Bronchial epithelial cell (primary cell): ENCODE data around the gene CLCN1. TPM values are rescaled to one million over a fixed set of nuclear protein-coding genes. Genes with fewer than 3 reads are reported as not detected.
A peak's percentile ranks its signal among the peaks of the same experiment; 100 is the strongest.
"Not testable (repeated sequence)": the region's sequence is repeated elsewhere in the genome, so short reads cannot be mapped to it uniquely, and the experiment has no call there.

Source experiments
- DNase-seq: peaks from one replicate; pipeline ENCODE4 v3.0.0-alpha.2; 2010; ENCODE audit warnings: low read depth
- FAIRE-seq: peaks from 2 replicates; lab custom pipeline; 2011; peaks lifted over from hg19 to GRCh38; lab: Jason Lieb, UNC
- H3K27me3 ChIP-seq: 2 replicates; pipeline ENCODE4 v1.5.1; 2011; ENCODE audit warnings: low read length; ENCODE audit not compliant: control insufficient read depth, insufficient read depth
- H3K36me3 ChIP-seq: 2 replicates; pipeline ENCODE4 v1.5.1; 2011; ENCODE audit warnings: low read length; ENCODE audit not compliant: control insufficient read depth, insufficient read depth
- H3K4me3 ChIP-seq: 2 replicates; pipeline ENCODE4 v1.5.1; 2011; ENCODE audit warnings: mild to moderate bottlenecking, low read depth, low read length, control low read depth
- total RNA-seq: library from RNA; depleted of rRNA; stranded (reverse); fragments of >200 nt; gene quantifications from 2 replicates; pipeline ENCODE4 v1.2.1, GENCODE V29; 2014
- TF ChIP-seq, protein P1 (sequence below): IDR thresholded peaks from 2 replicates; pipeline ENCODE4 v1.5.1; 2011; ENCODE audit warnings: mild to moderate bottlenecking, moderate library complexity, low read length, control low read depth, inconsistent platforms; ENCODE audit not compliant: insufficient read depth, severe bottlenecking

Gene CLCN1
- total RNA-seq, 1 donor from 2014 or later, result under 0.01 TPM

DNA sequence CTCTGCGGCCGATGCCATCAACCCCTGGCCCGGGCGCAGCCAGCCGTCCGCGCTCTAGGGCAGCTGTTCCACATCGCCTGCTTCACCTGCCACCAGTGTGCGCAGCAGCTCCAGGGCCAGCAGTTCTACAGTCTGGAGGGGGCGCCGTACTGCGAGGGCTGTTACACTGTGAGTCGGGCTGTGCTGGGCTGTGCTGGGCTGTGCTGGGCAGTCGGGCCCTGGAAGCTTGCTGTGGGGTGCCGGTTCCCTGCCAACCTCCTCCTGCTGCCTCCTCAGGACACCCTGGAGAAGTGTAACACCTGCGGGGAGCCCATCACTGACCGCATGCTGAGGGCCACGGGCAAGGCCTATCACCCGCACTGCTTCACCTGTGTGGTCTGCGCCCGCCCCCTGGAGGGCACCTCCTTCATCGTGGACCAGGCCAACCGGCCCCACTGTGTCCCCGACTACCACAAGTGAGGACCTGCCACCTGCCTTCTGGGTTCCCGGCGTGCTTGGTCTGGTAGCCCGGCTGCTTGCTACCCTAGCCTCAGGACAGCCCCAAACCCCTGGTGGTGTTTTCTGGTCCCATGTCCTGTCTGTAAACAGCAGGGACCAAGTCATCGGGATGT is 72.7 kb downstream of the CLCN1 start:
- FAIRE-seq, result no peak

DNA sequence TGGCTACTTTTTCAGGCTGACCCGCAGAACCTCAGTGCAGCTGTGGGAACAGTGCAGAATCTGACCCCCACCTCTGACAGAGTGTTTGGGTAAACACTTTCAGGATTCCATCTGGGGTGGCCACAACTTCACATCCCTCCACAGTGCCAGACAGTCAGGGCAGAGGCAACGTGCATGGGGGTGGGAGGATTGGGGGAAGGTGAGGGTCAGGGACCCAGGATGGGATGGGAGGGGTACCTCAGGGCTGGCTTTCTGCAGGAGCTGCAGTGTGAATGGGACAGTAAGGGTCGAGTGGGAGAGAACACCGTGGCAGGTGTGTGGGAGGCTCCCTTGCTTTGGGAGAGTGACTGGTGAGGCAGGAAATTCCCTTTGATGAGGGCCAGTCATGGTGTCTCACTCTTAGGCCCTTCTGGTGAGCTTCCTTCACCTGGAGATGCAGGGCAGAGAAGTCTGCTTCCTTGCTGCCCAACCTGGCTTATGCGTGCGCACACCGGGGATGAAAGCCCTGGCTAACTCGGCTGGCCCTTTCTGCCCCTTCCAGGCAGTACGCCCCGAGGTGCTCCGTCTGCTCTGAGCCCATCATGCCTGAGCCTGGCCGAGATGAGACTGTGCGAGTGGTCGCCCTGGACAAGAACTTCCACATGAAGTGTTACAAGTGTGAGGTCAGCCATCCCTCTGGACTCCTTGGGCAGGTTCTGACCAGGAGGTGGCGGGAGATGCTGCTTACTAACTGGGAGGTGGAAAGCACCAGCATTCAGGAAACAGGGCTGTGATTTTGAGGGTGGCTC is 73.6 kb downstream of the CLCN1 start:
- TF ChIP-seq, protein P1, sequence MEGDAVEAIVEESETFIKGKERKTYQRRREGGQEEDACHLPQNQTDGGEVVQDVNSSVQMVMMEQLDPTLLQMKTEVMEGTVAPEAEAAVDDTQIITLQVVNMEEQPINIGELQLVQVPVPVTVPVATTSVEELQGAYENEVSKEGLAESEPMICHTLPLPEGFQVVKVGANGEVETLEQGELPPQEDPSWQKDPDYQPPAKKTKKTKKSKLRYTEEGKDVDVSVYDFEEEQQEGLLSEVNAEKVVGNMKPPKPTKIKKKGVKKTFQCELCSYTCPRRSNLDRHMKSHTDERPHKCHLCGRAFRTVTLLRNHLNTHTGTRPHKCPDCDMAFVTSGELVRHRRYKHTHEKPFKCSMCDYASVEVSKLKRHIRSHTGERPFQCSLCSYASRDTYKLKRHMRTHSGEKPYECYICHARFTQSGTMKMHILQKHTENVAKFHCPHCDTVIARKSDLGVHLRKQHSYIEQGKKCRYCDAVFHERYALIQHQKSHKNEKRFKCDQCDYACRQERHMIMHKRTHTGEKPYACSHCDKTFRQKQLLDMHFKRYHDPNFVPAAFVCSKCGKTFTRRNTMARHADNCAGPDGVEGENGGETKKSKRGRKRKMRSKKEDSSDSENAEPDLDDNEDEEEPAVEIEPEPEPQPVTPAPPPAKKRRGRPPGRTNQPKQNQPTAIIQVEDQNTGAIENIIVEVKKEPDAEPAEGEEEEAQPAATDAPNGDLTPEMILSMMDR, result no peak
- Histone ChIP-seq H3K27me3 (no peaks in the 10 kb centered on the region), H3K36me3 (peaks cover 50% of the 10 kb centered on the region), H3K4me3 (no peak overlapping the region)
- DNase-seq (no peak), FAIRE-seq (no peak)

More for the DNA sequence above, 72.7 kb downstream of the CLCN1 start:
- Histone ChIP-seq H3K4me3 (no peak overlapping the region), H3K36me3 (peaks cover 47% of the 10 kb centered on the region), H3K27me3 (no peaks in the 10 kb centered on the region)
- TF ChIP-seq, protein P1, result no peak
- no peak for DNase-seq

DNA sequence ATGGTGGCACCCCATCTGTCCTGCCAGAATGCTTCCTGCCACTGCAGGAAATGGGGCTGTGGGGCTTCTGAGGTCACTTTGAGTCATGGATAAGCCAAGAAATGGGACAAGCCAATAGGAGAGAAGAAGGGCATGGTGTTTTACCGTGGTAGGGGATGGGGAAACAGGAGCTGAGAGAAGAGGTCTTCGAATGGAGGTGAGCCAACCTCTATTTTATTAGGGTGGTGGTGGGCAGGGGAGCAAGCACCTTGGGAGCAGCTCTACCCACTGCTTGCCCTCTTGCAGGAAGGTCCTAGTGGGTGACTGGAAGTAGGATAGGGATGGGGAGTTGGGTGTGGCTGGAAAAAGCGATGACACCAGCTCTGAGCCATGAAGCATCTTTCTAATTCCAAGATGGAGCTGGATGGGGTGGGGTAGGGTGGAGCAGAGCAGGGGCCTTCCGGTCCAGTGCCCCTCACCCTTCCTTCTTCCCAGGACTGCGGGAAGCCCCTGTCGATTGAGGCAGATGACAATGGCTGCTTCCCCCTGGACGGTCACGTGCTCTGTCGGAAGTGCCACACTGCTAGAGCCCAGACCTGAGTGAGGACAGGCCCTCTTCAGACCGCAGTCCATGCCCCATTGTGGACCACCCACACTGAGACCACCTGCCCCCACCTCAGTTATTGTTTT is 74.3 kb downstream of the CLCN1 start:
- TF ChIP-seq, protein P1, result no peak
- DNase-seq, result no peak
- no peak for FAIRE-seq
- Histone ChIP-seq H3K36me3 (peaks cover 53% of the 10 kb centered on the region), H3K4me3 (no peak overlapping the region), H3K27me3 (no peaks in the 10 kb centered on the region)

DNA sequence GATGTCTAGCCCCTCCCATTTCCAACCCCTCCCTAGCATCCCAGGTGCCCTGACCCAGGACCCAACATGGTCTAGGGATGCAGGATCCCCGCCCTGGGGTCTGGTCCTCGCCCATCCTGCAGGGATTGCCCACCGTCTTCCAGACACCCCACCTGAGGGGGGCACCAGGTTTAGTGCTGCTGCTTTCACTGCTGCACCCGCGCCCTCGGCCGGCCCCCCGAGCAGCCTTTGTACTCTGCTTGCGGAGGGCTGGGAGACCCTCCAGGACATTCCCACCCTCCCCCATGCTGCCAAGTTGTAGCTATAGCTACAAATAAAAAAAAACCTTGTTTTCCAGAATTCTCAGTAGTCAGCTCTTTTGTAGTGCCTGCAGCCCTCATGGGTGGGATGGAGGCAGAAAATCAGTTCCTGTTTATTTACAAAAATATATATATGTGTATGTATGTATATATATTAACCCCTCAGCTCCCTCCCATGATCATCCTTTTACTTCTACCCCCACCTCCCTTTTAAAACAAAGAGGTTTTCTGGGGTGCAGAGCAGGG is 74.9 kb downstream of the CLCN1 start:
- FAIRE-seq, result no peak
- no peak for DNase-seq
- no peak overlapping the region for H3K4me3 ChIP-seq
- TF ChIP-seq, protein P1, result no peak
- H3K36me3 ChIP-seq, result peaks cover 57% of the 10 kb centered on the region
- no peaks in the 10 kb centered on the region for H3K27me3 ChIP-seq

DNA sequence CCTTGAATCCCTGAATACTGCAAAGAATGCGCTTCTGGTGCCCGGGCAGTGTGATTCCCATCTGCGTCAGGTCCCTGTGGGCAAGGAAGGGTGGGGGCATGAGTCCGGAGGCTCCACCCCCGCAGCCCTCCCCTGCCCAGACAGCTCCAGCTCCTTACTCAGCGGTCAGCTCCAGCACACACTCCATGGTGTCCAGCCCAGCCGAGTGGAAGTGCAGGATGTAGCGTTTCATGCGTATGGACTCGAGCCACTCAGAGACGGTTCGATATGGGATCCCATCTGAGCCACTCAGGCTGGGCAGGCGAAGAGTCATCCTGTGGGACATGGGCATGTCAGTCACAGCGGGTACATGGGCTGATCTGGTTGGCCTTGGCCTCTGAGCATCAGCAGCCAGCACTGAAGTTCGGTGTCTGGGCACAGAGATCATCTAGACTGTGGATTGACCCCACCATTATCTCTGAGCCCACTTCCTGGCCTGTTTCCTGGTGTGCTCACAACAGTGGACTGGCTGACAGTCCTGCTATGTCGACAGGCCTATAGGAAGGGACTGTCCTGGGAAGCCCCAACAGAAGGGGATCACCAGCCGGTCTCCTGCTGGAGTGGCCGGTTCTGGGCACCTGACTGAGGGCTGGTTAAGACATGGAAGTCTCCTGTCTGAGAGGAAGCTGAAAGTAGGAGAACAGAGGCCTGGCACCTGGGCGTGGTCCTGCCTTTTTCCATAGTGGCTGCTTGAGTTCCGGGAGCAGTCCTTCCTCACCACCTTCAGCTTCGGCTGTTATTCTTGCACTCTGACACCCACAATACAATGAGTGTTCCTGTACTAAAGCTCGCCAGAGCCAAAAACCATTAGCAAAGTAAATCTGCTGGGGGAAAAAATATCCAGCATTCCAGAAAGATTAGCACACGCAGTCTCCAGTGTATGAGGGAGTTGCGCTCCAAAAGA is 75.8 kb downstream of the CLCN1 start:
- H3K36me3 ChIP-seq, result peaks cover 57% of the 10 kb centered on the region
- TF ChIP-seq, protein P1, result no peak
- peak; percentile 18 for FAIRE-seq
- DNase-seq, result no peak
- H3K27me3 ChIP-seq, result no peaks in the 10 kb centered on the region
- no peak overlapping the region for H3K4me3 ChIP-seq

DNA sequence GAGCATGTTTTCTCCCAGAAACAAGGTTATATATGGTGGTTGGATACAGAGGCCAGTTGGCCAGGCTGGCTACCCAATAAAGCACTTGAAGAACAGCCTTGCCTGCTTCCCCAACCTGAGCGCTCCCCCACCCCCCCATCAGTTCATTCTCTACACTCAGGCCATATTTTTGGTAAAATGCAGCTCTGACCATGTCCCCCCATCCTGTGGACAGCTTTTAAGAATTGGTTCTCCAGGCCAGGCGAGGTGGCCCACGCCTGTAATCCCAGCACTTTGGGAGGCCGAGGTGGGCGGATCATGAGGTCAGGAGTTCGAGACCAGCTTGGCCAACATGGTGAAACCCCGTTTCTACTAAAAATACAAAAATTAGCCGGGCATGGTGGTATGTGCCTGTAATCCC is 76.5 kb downstream of the CLCN1 start:
- not testable (repeated sequence) for H3K4me3 ChIP-seq, H3K27me3 ChIP-seq, DNase-seq, FAIRE-seq
- peaks cover 54% of the 10 kb centered on the region for H3K36me3 ChIP-seq
